ENCODE data around the gene PIP4K2A.

Gene PIP4K2A

GRCh38 chr10:22560096-22560912 is 154.1 kb downstream of the PIP4K2A start:
- DNase-seq (ENCODE audit: low spot score) (no peak), FAIRE-seq (no peak)

GRCh38 chr10:22557321-22557720 is 157.1 kb downstream of the PIP4K2A start:
- no peak for DNase-seq (ENCODE audit: low spot score)
- FAIRE-seq: peak; percentile 48

GRCh38 chr10:22556774-22557173 is 157.6 kb downstream of the PIP4K2A start:
- DNase-seq (ENCODE audit: low spot score) (no peak), FAIRE-seq (no peak)

GRCh38 chr10:22554461-22555182 is 159.8 kb downstream of the PIP4K2A start:
- FAIRE-seq (no peak), DNase-seq (ENCODE audit: low spot score) (no peak)

GRCh38 chr10:22553452-22553995 is 160.9 kb downstream of the PIP4K2A start:
- DNase-seq (ENCODE audit: low spot score) (no peak), FAIRE-seq (no peak)

GRCh38 chr10:22552888-22553378 is 161.4 kb downstream of the PIP4K2A start:
- no peak for FAIRE-seq
- DNase-seq (ENCODE audit: low spot score): no peak

- no peak for FAIRE-seq
Measured at GRCh38 chr10:22551681-22552365, 162.6 kb downstream of the PIP4K2A start.

GRCh38 chr10:22550732-22551131 is 163.6 kb downstream of the PIP4K2A start:
- FAIRE-seq: no peak
- no peak for DNase-seq (ENCODE audit: low spot score)

More at GRCh38 chr10:22551681-22552365, 162.6 kb downstream of the PIP4K2A start:
- DNase-seq (ENCODE audit: low spot score): no peak

GRCh38 chr10:22548344-22548743 is 166.0 kb downstream of the PIP4K2A start:
- DNase-seq (ENCODE audit: low spot score): no peak
- no peak for FAIRE-seq

- no peak for DNase-seq (ENCODE audit: low spot score)
- FAIRE-seq: no peak
Measured at GRCh38 chr10:22545643-22546042, 168.7 kb downstream of the PIP4K2A start.

GRCh38 chr10:22544325-22545068 is 169.9 kb downstream of the PIP4K2A start:
- no peak for FAIRE-seq
- DNase-seq (ENCODE audit: low spot score): no peak

- DNase-seq (ENCODE audit: low spot score) (no peak), FAIRE-seq (no peak)
Measured at GRCh38 chr10:22542773-22543172, 171.6 kb downstream of the PIP4K2A start.

- no peak for FAIRE-seq
- no peak for DNase-seq (ENCODE audit: low spot score)
Measured at GRCh38 chr10:22541900-22542299, 172.5 kb downstream of the PIP4K2A start.

GRCh38 chr10:22539579-22540298 is 174.6 kb downstream of the PIP4K2A start:
- FAIRE-seq (no peak), DNase-seq (ENCODE audit: low spot score) (no peak)

GRCh38 chr10:22537810-22538209 is 176.6 kb downstream of the PIP4K2A start:
- FAIRE-seq: no peak

GRCh38 chr10:22536620-22537019 is 177.8 kb downstream of the PIP4K2A start:
- DNase-seq (ENCODE audit: low spot score) (no peak), FAIRE-seq (no peak)

More at GRCh38 chr10:22537810-22538209, 176.6 kb downstream of the PIP4K2A start:
- DNase-seq (ENCODE audit: low spot score): no peak

- DNase-seq (ENCODE audit: low spot score) (no peak), FAIRE-seq (no peak)
Measured at GRCh38 chr10:22534849-22535604, 179.4 kb downstream of the PIP4K2A start.

GRCh38 chr10:22531441-22531840 is 182.9 kb downstream of the PIP4K2A start:
- DNase-seq (ENCODE audit: low spot score): no peak
- no peak for FAIRE-seq

GRCh38 chr10:22531008-22531407 is 183.4 kb downstream of the PIP4K2A start:
- no peak for DNase-seq (ENCODE audit: low spot score)
- no peak for FAIRE-seq
